ENCODE data around the gene RAD51AP2. TPM values are rescaled to one million over a fixed set of nuclear protein-coding genes. Genes with fewer than 3 reads are reported as not detected.

RAD51AP2 gene
- total and polyA plus RNA-seq, 2 of the 13 experiments (the other 11 are each of a cell fraction or from before 2014, with no cell fraction given), result 0.11 to 0.12 TPM

DNA sequence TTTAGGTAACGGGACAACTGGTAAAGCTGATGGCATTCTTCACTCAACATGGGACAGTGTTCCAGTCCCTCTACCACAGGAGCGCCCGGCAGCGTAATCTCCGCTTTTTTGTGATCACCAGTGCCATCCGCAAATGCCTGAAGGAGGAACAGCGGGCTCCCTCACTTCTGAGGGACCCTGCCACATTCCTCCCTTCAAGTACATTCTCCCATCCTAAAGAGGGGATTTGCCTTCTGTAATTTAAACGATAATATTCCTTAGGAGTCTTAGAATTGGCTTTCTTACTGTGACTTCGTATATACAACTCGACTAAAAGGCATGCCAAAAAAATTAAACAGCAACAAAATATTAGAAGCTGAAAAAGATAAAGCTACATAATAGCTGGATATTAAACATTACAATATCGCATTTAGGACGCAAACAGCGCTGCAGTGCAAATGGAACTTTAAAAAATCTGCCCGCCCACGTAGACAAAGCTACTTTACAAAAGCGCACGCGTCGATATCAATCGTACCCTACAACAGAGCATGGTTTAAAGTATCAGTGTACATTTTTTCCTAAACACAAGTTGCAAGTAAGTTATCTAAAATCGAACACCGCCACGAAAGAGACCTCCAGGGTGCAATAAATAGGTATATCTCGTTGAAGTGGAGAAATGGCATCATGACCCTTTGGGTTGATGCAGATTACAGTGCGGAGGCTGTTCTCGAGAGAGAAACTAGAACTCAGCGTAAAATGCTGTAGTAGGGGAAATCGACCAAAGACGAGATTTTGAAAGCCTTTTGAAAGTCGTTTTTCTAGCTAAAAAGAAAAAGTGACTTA lies 20.0 kb upstream of the RAD51AP2 start (continued):
- TF ChIP-seq, protein P1, sequence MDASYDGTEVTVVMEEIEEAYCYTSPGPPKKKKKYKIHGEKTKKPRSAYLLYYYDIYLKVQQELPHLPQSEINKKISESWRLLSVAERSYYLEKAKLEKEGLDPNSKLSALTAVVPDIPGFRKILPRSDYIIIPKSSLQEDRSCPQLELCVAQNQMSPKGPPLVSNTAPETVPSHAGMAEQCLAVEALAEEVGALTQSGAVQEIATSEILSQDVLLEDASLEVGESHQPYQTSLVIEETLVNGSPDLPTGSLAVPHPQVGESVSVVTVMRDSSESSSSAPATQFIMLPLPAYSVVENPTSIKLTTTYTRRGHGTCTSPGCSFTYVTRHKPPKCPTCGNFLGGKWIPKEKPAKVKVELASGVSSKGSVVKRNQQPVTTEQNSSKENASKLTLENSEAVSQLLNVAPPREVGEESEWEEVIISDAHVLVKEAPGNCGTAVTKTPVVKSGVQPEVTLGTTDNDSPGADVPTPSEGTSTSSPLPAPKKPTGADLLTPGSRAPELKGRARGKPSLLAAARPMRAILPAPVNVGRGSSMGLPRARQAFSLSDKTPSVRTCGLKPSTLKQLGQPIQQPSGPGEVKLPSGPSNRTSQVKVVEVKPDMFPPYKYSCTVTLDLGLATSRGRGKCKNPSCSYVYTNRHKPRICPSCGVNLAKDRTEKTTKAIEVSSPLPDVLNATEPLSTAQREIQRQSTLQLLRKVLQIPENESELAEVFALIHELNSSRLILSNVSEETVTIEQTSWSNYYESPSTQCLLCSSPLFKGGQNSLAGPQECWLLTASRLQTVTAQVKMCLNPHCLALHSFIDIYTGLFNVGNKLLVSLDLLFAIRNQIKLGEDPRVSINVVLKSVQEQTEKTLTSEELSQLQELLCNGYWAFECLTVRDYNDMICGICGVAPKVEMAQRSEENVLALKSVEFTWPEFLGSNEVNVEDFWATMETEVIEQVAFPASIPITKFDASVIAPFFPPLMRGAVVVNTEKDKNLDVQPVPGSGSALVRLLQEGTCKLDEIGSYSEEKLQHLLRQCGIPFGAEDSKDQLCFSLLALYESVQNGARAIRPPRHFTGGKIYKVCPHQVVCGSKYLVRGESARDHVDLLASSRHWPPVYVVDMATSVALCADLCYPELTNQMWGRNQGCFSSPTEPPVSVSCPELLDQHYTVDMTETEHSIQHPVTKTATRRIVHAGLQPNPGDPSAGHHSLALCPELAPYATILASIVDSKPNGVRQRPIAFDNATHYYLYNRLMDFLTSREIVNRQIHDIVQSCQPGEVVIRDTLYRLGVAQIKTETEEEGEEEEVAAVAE (CRISPR knock-in tag; IDR thresholded peaks at IDR 0.05; ENCODE audit: borderline replicate concordance), result peak; percentile 32
- peak; percentile 15; the same call in 1 of the 2 replicates for TF ChIP-seq ZFP82 (CRISPR knock-in tag; IDR thresholded peaks at IDR 0.05; ENCODE audit: borderline replicate concordance)
- TF ChIP-seq ZSCAN9 (CRISPR knock-in tag; IDR thresholded peaks at IDR 0.05; ENCODE audit: borderline replicate concordance), result no peak
- no peak for TF ChIP-seq ASH2L (IDR thresholded peaks at IDR 0.05; ENCODE audit: insufficient read length, low read depth, low read length)

DNA sequence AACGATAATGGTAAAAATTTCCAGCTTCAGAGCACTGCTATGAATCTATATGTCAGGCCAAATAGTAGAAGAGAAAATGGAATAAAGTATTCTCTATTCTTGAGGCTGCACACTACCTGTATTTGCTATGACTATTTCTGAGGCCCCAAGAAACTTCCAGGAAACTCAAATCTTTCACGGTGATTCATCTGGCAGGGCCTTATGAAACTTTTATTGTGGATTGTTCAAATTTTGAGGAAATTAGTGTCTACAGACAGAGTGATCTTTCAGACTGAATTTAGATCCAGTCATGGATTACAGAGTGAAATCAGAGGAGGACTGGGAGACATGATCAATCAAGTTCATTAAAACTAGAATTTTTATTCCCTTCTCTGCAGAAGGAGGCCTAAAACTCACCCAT lies 18.2 kb upstream of the RAD51AP2 start:
- Histone ChIP-seq H3K9ac (ENCODE audit: insufficient read depth, low read depth, low read length) (no peak overlapping the region), H3K9me3 (ENCODE audit: low read length) (no peaks in the 10 kb centered on the region), H4K20me1 (ENCODE audit: insufficient read depth, low read length) (no peaks in the 10 kb centered on the region), H3K79me2 (ENCODE audit: insufficient read depth, low read length) (peaks cover 18% of the 10 kb centered on the region), H3K4me2 (ENCODE audit: low read depth, low read length) (no peak overlapping the region), H3K27me3 (ENCODE audit: control insufficient read depth in 1 of 2, insufficient read depth in 2 of 2, low read length in 2 of 2) (peaks cover 0 to 3% of the 10 kb centered on the region in 2 experiments; a peak in 1 of 5 replicates), H2AFZ (ENCODE audit: low read length) (no peak overlapping the region), H3K4me1 (ENCODE audit: insufficient read depth, low read length) (peaks cover 12% of the 10 kb centered on the region), H3K27ac (ENCODE audit: extremely low read length, insufficient read depth, low read length) (no peak overlapping the region), H3K4me3 (replicated peaks in 1 of 3; ENCODE audit: insufficient read depth in 1 of 3, low read depth in 2 of 3, low read length in 3 of 3) (no peak overlapping the region), H3K36me3 (replicated peaks in 1 of 2; ENCODE audit: control insufficient read depth in 1 of 2, insufficient read depth in 2 of 2, low read length in 2 of 2) (no peaks in the 10 kb centered on the region)
- 92% methylated on average over 2 of the region's 2 CpGs for WGBS (ENCODE audit: low lambda C conversion rate)
- TF ChIP-seq ZNF337 (CRISPR knock-in tag; IDR thresholded peaks at IDR 0.05; ENCODE audit: borderline replicate concordance, low read depth) (no peak), ZFP62 (CRISPR knock-in tag; IDR thresholded peaks at IDR 0.05) (no peak), HDAC1 (CRISPR knock-in tag; IDR thresholded peaks at IDR 0.05) (no peak), ZNF572 (CRISPR knock-in tag; IDR thresholded peaks at IDR 0.05) (no peak), ZNF235 (CRISPR knock-in tag; IDR thresholded peaks at IDR 0.05; ENCODE audit: borderline replicate concordance) (no peak)
- FAIRE-seq (no peak), ATAC-seq (no peak), DNase-seq (ENCODE audit: low spot score) (no peak)
- intact Hi-C loops (cut with micrococcal nuclease; ENCODE audit: unreplicated experiment) (no loop called here), in situ Hi-C loops (cut with HindIII; ENCODE audit: extremely low pct_ligation_motif_present, low pct_unique_long_range_greater_than_20kb) (no loop called here)
- CTCF ChIA-PET (ENCODE audit: low intra/inter-chr PET ratio, low total read pairs), result no interaction called here
- no TSS peak for BruUV-seq (replicated peaks)
- POLR2A ChIA-PET, result no interaction called here

All from HepG2 (cell line).